RWPE1 (cell line): ENCODE results near the gene RASA1.

Source experiments
- CTCF ChIA-PET: fragments of 350-600 bp; sonication (Branson Sonifier 250); formaldehyde crosslinking; extraction: SDS; loops from one replicate; lab custom pipeline; 2021; lab: Yijun Ruan, JAX
- POLR2A ChIA-PET: fragments of 400-600 bp; formaldehyde crosslinking; extraction: SDS; loops from one replicate; lab custom pipeline; 2020; ENCODE audit warnings: antibody characterized with exemption; ENCODE audit not compliant: low non-redundant PET; lab: Yijun Ruan, JAX
- DNase-seq: peaks from one replicate; pipeline ENCODE4 v3.0.0; 2012; ENCODE audit warnings: low spot score
- H3K27ac ChIP-seq: fragments of 450-650 bp; 2 replicates; pipeline ENCODE4 v1.5.1; 2017
- TF ChIP-seq, protein P1 (sequence below): fragments of 450-650 bp; conservative IDR thresholded peaks from 2 replicates; pipeline ENCODE4 v1.5.1; 2017; ENCODE audit warnings: low read depth, mild to moderate bottlenecking

The RASA1 gene

DNA sequence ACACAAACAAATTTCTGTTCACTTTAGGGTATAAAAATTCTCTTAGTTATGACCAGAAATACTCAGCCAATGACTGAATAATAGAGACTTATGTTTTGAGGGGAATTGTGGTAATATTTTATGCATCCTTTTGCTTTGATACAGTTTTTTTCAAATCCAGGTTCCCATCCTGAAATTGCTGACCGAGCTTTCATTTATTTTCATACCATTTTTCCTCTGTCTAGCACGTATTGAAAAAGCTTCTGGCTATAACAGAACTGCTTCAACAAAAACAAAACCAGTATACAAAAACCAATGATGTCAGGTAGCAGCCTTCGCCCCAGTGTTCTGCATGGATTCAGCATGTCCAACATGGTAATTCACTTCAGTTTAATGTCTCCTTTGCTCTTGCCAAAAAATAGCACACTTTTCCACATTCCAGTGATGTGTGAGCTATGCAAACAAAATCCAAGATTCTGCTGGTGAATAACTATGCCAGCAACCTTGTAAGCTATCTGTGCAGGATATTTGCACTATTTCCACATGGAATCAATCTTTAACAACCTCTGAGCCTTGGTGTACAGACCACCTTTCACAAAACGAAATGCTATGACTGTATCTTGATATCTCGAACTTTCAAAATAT, 123.0 kb downstream of the RASA1 start:
- H3K27ac ChIP-seq = no peak overlapping the region
- TF ChIP-seq, protein P1, sequence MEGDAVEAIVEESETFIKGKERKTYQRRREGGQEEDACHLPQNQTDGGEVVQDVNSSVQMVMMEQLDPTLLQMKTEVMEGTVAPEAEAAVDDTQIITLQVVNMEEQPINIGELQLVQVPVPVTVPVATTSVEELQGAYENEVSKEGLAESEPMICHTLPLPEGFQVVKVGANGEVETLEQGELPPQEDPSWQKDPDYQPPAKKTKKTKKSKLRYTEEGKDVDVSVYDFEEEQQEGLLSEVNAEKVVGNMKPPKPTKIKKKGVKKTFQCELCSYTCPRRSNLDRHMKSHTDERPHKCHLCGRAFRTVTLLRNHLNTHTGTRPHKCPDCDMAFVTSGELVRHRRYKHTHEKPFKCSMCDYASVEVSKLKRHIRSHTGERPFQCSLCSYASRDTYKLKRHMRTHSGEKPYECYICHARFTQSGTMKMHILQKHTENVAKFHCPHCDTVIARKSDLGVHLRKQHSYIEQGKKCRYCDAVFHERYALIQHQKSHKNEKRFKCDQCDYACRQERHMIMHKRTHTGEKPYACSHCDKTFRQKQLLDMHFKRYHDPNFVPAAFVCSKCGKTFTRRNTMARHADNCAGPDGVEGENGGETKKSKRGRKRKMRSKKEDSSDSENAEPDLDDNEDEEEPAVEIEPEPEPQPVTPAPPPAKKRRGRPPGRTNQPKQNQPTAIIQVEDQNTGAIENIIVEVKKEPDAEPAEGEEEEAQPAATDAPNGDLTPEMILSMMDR = no peak
- no peak for DNase-seq
- ChIA-PET CTCF (no interaction called here), POLR2A (no interaction called here)

DNA sequence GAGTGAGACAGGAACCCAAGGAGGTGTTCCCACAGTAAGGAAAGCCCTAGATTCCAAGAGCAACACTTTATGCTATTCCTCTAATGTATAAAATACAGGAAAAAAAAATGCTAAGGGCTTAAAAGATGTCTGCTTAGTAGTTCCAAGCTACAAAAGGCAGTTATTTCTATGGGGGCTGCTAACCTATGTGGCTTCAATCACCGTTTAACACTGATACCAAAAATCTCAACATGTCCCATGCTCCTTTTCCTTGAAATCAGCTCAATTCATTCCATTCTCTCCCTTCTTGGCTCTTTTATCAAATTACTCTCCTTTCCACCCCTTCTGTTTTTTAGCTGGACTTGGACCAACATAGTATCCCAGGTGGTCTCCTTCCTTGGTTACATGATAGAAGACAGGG, 124.5 kb downstream of the RASA1 start:
- ChIA-PET POLR2A (no interaction called here), CTCF (no interaction called here)
- TF ChIP-seq, protein P1 = no peak
- DNase-seq = no peak
- no peak overlapping the region for H3K27ac ChIP-seq

DNA sequence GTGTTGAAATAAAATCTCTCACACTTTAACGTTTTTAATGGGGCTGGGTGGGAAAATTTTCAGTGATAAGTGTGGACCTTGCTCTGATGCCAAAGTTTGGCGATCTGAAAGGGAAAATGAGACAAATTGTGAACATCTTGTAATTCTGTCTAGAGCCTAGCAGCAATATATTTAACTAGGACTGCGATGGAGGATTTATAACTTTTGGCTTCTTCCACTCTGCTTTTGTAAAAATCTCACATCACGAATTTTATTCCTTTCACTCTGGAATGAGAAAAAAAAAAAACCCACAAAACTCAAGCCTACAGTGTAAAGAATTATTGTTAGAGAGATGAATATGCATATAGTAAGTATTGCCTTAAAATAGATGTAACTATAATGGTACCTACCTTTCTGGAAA, 125.1 kb downstream of the RASA1 start:
- no peak for DNase-seq
- H3K27ac ChIP-seq = no peak overlapping the region
- ChIA-PET CTCF (no interaction called here), POLR2A (no interaction called here)
- TF ChIP-seq, protein P1 = no peak

DNA sequence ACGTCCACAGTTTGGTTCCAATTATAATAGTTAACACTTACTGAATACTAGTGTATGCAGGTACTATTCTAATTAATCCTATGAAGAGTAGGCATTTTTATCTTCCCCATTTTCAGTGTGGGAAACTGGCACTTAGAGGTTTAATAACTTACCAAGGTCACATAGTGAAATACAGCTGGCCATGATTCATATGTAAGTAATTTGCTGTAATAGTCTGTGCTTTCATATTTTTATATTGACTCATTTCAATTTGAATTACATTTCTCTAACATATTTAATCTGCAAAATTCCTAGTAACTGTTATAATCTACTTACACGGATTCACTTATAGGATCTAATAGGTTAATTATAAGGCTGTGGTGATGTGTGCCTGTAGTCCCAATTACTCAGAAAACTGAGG, 125.6 kb downstream of the RASA1 start:
- no peak overlapping the region for H3K27ac ChIP-seq

DNA sequence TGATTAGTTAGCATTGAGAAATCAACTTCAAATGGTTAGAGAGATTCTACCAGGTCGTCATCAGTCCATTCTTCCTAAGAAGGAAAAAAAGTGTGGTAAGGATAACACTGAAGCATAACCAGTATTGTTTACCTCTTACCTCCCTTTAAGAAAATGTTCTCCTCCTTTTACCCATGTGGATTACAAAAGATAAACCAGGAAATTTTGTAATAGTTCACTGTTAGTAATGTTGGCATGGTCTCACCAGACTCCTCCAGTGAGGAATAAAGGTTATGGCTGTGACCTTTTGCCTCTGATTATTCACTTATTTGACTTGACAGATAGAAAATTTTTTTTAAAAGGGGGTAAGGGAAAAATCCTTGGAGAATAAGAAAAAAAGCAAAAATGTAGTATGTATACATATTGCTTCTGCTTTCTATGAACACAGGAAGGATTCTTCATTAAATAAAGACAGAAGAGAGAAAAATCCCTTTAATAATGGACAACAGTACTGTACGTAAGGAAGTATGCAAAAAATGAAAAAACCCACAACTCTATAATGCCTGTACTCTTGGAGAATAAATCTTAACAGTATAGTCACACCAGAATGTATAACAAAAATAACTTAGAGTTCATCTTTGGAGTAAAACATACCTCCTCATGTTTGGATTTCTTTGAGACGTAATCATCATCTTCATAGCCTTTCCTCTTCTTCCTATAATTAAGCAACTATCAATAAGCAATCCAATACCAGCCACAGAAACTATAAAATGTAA, 126.9 kb downstream of the RASA1 start:
- DNase-seq = peak; percentile 19
- ChIA-PET CTCF (no interaction called here), POLR2A (no interaction called here)
- H3K27ac ChIP-seq = no peak overlapping the region
- TF ChIP-seq, protein P1 = no peak

More for the DNA sequence above, 125.6 kb downstream of the RASA1 start:
- POLR2A ChIA-PET = no interaction called here
- peak; percentile 56 for DNase-seq
- TF ChIP-seq, protein P1 = no peak
- CTCF ChIA-PET = no interaction called here

DNA sequence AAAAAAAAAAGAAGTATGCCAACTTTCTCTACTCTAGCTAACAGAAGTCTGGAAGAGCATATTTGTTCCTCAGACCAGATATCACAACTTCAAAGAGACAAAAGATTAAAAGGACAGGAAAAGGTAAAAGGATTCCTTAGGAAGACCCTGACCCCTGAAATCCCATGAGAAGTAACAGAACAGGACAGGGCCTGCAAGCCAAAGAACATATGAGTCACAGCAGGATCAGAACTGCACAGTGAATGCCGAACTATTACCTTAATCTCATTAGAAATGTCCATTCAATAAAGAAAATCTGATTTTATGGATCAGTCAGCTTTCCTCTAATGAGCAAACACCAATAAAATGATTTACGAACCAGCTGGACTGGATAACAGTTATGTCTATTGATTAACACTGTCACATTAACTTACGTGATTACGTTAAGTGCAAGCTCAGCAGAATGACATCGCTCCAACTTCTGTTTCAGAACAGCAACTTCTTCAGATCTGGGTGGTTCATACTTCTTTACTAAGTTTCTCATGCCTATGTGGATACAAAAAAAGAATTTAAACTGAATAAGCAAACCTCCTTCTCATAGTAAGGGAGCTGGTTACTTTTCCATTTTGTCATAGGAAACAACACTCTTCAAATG, 131.4 kb downstream of the RASA1 start:
- POLR2A ChIA-PET = interaction anchor here (0.6 kb wide), 1 partner anchor 129 kb away, joined by 7 read pairs; no protein-coding TSS in a partner anchor
- peak; percentile 18 for DNase-seq
- CTCF ChIA-PET = interaction anchor here (1.6 kb wide), 1 partner anchor 131 kb away, joined by 3 read pairs; the partner anchor contains the start of gene RASA1
- peak overlapping the region; percentile 51 for H3K27ac ChIP-seq
- TF ChIP-seq, protein P1 = no peak
